Ascending aorta (tissue), 2 donors: ENCODE data around the gene DPH1. TPM values are rescaled to one million over a fixed set of nuclear protein-coding genes. Genes with fewer than 3 reads are reported as not detected.

Source experiments
- DNase-seq, 2 donors: peaks; one replicate each; pipeline ENCODE4 v3.0.0-alpha.2; 2019; ENCODE audit warnings: low spot score in 2 of 2
- H3K27ac ChIP-seq, 2 donors: fragments of 200-600 bp; sonication (generic); one replicate each; pipeline ENCODE4 v1.5.1; 2016 to 2017; ENCODE audit warnings: mild to moderate bottlenecking in 1 of 2
- H3K27me3 ChIP-seq: fragments of 200-600 bp; sonication (generic); one replicate; pipeline ENCODE4 v1.5.1; 2017
- H3K36me3 ChIP-seq, 2 donors: fragments of 200-600 bp; sonication (generic); one replicate each; pipeline ENCODE4 v1.5.1; 2016
- H3K4me1 ChIP-seq, 2 donors: fragments of 200-600 bp; sonication (generic); one replicate each; pipeline ENCODE4 v1.5.1; 2016 to 2017; ENCODE audit warnings: mild to moderate bottlenecking in 1 of 2
- H3K4me3 ChIP-seq, 2 donors: fragments of 200-600 bp; sonication (generic); one replicate each; pipeline ENCODE4 v1.5.1; 2016 to 2017; ENCODE audit warnings: mild to moderate bottlenecking in 1 of 2
- H3K9me3 ChIP-seq, 2 donors: fragments of 200-600 bp; sonication (generic); one replicate each; pipeline ENCODE4 v1.5.1; 2016
- intact Hi-C: fragments of 100-400 bp; cut with DNase I; formaldehyde crosslinking; loops from one replicate; pipeline ENCODE4 v1.15.1; 2023
- total RNA-seq: library from RNA; depleted of rRNA; stranded (reverse); fragments of >200 nt; gene quantifications from one replicate; pipeline ENCODE4 v1.1.0, GENCODE V29; 2016
- TF ChIP-seq, protein P1 (sequence below), 3 experiments: fragments of 200-600 bp in 2 of 3; fragments of 450-650 bp in 1 of 3; sonication (generic) in 2 of 3; IDR thresholded peaks; one replicate each; pipeline ENCODE4 v1.5.1; 2016 to 2019; ENCODE audit warnings: antibody characterized with exemption in 3 of 3, mild to moderate bottlenecking in 1 of 3, moderate library complexity in 1 of 3

Gene DPH1
- total RNA-seq, 1 donor from 2014 or later, result 125 TPM

DNA sequence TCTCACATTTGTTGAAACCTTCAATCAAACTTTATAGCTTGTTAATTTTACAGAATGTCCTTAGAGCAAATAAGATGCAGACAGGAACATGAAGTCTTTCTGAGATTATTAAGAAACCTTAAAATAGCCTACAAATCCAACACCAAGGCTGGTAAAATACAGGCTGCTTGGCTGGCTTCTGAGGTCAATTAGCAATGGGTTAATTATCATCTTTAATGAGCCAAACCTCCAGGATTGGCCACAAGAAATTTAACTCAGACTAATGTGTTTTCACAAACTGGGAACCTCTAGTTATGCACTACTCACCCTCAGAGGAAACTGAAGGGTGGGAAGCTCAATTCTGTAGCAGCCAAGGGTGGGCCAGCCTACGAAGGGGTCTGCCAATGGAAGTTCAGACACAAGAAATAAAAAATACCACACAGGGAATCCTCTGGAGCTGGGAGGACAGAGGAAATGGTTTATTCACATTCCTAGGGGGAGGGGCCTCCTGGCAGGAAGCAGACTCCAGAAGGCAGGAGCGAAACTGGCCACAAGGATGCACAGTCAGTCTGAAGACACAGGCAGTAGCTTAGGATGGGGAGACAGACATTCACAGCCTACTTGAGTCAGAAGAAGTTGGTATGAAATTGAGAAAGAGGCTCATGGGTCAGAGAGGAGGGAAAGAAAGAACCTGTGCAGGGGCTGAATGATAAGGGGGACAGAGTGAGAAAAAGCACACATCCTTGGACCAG, 61.0 kb downstream of the DPH1 start:
- peaks cover 0 to 43% of the 10 kb centered on the region in 2 donors for H3K4me1 ChIP-seq
- no peaks in the 10 kb centered on the region for H3K36me3 ChIP-seq
- TF ChIP-seq, protein P1, sequence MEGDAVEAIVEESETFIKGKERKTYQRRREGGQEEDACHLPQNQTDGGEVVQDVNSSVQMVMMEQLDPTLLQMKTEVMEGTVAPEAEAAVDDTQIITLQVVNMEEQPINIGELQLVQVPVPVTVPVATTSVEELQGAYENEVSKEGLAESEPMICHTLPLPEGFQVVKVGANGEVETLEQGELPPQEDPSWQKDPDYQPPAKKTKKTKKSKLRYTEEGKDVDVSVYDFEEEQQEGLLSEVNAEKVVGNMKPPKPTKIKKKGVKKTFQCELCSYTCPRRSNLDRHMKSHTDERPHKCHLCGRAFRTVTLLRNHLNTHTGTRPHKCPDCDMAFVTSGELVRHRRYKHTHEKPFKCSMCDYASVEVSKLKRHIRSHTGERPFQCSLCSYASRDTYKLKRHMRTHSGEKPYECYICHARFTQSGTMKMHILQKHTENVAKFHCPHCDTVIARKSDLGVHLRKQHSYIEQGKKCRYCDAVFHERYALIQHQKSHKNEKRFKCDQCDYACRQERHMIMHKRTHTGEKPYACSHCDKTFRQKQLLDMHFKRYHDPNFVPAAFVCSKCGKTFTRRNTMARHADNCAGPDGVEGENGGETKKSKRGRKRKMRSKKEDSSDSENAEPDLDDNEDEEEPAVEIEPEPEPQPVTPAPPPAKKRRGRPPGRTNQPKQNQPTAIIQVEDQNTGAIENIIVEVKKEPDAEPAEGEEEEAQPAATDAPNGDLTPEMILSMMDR (IDR thresholded peaks at IDR 0.05), result no peak
- H3K9me3 ChIP-seq, result no peaks in the 10 kb centered on the region
- intact Hi-C loops, result loop anchor here (5.0 kb wide), 1 partner anchor 34 kb away; the partner anchor contains the start of gene HIC1
- H3K4me3 ChIP-seq, result no peak overlapping the region
- H3K27ac ChIP-seq, result peak overlapping the region; percentile 10 to 38
- H3K27me3 ChIP-seq, result no peaks in the 10 kb centered on the region
- no peak for DNase-seq

DNA sequence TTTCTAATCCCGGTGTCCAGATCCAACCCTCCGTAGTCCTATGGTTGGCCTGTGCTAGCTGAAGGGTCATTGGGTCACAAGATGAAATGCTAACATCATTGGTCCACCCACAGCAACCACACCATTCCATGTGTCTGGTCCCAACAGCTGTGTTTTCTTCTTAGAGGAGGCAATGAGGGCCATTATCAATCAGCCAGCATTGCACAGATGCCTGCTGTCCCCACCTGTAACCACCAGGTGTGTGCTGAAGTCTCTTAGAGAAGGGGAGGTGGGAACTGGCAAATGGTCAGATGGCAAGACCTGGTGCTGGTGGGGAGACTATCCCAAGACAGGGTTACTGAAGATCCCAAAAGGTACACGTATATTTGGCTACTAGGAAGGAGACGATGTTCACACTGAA, 62.3 kb downstream of the DPH1 start:
- H3K4me1 ChIP-seq, result peaks cover 0 to 40% of the 10 kb centered on the region in 2 donors
- H3K36me3 ChIP-seq, result no peaks in the 10 kb centered on the region
- intact Hi-C loops, result loop anchor here (5.0 kb wide), 1 partner anchor 35 kb away; the partner anchor contains the start of gene HIC1
- no peak overlapping the region for H3K4me3 ChIP-seq
- TF ChIP-seq, protein P1 (IDR thresholded peaks at IDR 0.05), result no peak
- H3K27ac ChIP-seq, result no peak overlapping the region
- no peaks in the 10 kb centered on the region for H3K27me3 ChIP-seq
- no peak for DNase-seq
- H3K9me3 ChIP-seq, result no peaks in the 10 kb centered on the region

DNA sequence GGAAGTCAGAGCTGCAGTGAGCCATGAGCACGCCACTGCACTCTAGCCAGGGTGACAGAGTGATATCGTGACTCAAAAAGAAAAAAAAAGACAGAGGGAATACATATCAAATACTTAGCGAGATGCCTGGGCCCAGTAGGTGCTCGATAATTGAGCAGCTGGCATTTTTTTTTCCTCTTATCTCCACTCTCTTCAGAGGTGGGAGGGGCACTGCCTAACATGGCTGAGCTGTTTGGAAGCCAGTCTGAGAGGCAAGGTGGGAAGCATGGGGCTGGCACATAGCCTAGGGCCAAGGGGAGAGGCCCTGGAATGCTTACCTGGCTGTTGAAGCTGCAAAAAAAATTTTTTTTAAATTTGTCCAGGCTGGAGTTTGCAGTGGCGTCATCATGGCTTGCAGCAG, 63.4 kb downstream of the DPH1 start:
- DNase-seq, result no peak
- no peaks in the 10 kb centered on the region for H3K27me3 ChIP-seq
- no peak overlapping the region for H3K27ac ChIP-seq
- TF ChIP-seq, protein P1 (IDR thresholded peaks at IDR 0.05), result no peak
- H3K4me1 ChIP-seq, result peaks cover 0 to 29% of the 10 kb centered on the region in 2 donors
- H3K9me3 ChIP-seq, result no peaks in the 10 kb centered on the region
- intact Hi-C loops, result loop anchor here (5.0 kb wide), 1 partner anchor 36 kb away; the partner anchor contains the start of gene HIC1
- no peak overlapping the region for H3K4me3 ChIP-seq
- H3K36me3 ChIP-seq, result no peaks in the 10 kb centered on the region

Other genes starting within 250 kb of the DPH1 start
- 7.6 TPM for gene SMYD4, start 200.3 kb upstream of the DPH1 start, total RNA-seq
- 34.0 TPM for gene RPA1, start 200.1 kb upstream of the DPH1 start, total RNA-seq
- gene RTN4RL1, start 4.8 kb upstream of the DPH1 start, total RNA-seq, result 11.5 TPM
- gene OVCA2, start 11.9 kb downstream of the DPH1 start, total RNA-seq, result 71.3 TPM
- 131 TPM for gene HIC1, start 24.9 kb downstream of the DPH1 start, total RNA-seq